HCT116 (cell line): Measurements from ENCODE around the gene SLC6A6. TPM values are rescaled to one million over a fixed set of nuclear protein-coding genes. Genes with fewer than 3 reads are reported as not detected.

Experiments used
- ATAC-seq: fragments of 200-7000 bp; cut with Tn5 transposase; 2 replicates; pipeline ENCODE4 v1.9.1; 2020; ENCODE audit warnings: mild to moderate bottlenecking, moderate library complexity
- BruUV-seq: library from RNA; stranded (reverse); fragments of 400-500 nt; replicated peaks from 2 replicates; lab custom pipeline; 2021; lab: Mats Ljungman, UMichigan
- CTCF ChIA-PET: fragments of 300-600 bp; sonication (Branson Sonifier 250); formaldehyde crosslinking; loops from one replicate; lab custom pipeline; 2021; ENCODE audit warnings: antibody characterized with exemption; lab: Charles Lee
- POLR2A ChIA-PET: fragments of 300-600, 350-600 bp; sonication (Branson Sonifier 250); formaldehyde crosslinking; loops from one replicate; lab custom pipeline; 2021; ENCODE audit warnings: antibody characterized with exemption; lab: Charles Lee
- RAD21 ChIA-PET, 2 experiments: fragments of 300-600 bp; sonication (Branson Sonifier 250); formaldehyde crosslinking; loops; one replicate each; lab custom pipeline; 2023; ENCODE audit warnings: low total read pairs in 2 of 2; ENCODE audit not compliant: uncharacterized antibody in 2 of 2, unreplicated experiment in 2 of 2, low non-redundant PET in 1 of 2; lab: Charles Lee
- DNase-seq: peaks from one replicate; pipeline ENCODE4 v3.0.0-alpha.2; 2010; ENCODE audit warnings: low read depth, low spot score
- H2AFZ ChIP-seq: fragments of 200-600 bp; shearing (Covaris generic), sonication (generic); 2 replicates; pipeline ENCODE4 v1.6.1; 2017; ENCODE audit warnings: low read depth, mixed run types, mixed read lengths, antibody characterized with exemption, low read length; ENCODE audit not compliant: poor library complexity, severe bottlenecking
- H3K27ac ChIP-seq: 2 replicates; pipeline ENCODE4 v1.5.1; 2012; ENCODE audit warnings: low read depth, low read length
- H3K27me3 ChIP-seq: fragments of 200-600 bp; sonication (generic); 2 replicates; pipeline ENCODE4 v1.6.1; 2016; ENCODE audit warnings: mixed run types, low read length, mixed read lengths; ENCODE audit not compliant: insufficient read depth
- H3K36me3 ChIP-seq, 2 experiments: fragments of 200-500 bp in 1 of 2; fragments of 200-600 bp in 1 of 2; sonication (Bioruptor generic) in 1 of 2; sonication (generic) in 1 of 2; 2 replicates each; pipeline versions ENCODE4 v1.5.1 to v1.6.1; 2014 to 2016; ENCODE audit warnings: low read length in 2 of 2, inconsistent platforms in 1 of 2, mixed read lengths in 1 of 2, mixed run types in 1 of 2; ENCODE audit not compliant: insufficient read depth in 2 of 2, control insufficient read depth in 1 of 2
- H3K4me1 ChIP-seq, 2 experiments: fragments of 200-600 bp in 1 of 2; sonication (generic) in 1 of 2; 2 replicates each; pipeline versions ENCODE4 v1.5.1 to v1.6.1; 2012 to 2017; ENCODE audit warnings: low read length in 2 of 2, inconsistent platforms in 1 of 2, mild to moderate bottlenecking in 1 of 2, mixed read lengths in 1 of 2, mixed run types in 1 of 2, moderate library complexity in 1 of 2; ENCODE audit not compliant: insufficient read depth in 2 of 2, control insufficient read depth in 1 of 2
- H3K4me2 ChIP-seq: fragments of 200-600 bp; sonication (generic); 2 replicates; pipeline ENCODE4 v1.6.1; 2017; ENCODE audit warnings: mixed run types, low read length, mixed read lengths
- H3K4me3 ChIP-seq, 2 experiments: fragments of 200-600 bp in 1 of 2; sonication (generic) in 1 of 2; replicated peaks in 1 of 2; 2 replicates each; pipeline ENCODE4 v1.5.1; 2011 to 2016; ENCODE audit warnings: low read length in 2 of 2, control low read depth in 1 of 2, low read depth in 1 of 2, mild to moderate bottlenecking in 1 of 2, mixed read lengths in 1 of 2, mixed run types in 1 of 2
- H3K79me2 ChIP-seq: fragments of 200-600 bp; sonication (generic); 2 replicates; pipeline ENCODE4 v1.6.1; 2017; ENCODE audit warnings: mild to moderate bottlenecking, mixed run types, low read length, moderate library complexity, mixed read lengths; ENCODE audit not compliant: insufficient read depth
- H3K9ac ChIP-seq: fragments of 200-600 bp; sonication (generic); 2 replicates; pipeline ENCODE4 v1.6.1; 2016; ENCODE audit warnings: low read length, mixed read lengths
- H3K9me2 ChIP-seq: fragments of 200-600 bp; sonication (generic), shearing (Covaris generic); 2 replicates; pipeline ENCODE4 v1.6.1; 2017; ENCODE audit warnings: mixed run types, mild to moderate bottlenecking, moderate library complexity; ENCODE audit not compliant: insufficient read depth
- H3K9me3 ChIP-seq, 2 experiments: fragments of 200-500 bp in 1 of 2; fragments of 200-600 bp in 1 of 2; sonication (Bioruptor generic) in 1 of 2; sonication (generic) in 1 of 2; 2 replicates each; pipeline ENCODE4 v1.6.1; 2014 to 2017; ENCODE audit warnings: low read length in 2 of 2, mixed read lengths in 2 of 2, inconsistent platforms in 1 of 2, low read depth in 1 of 2, mild to moderate bottlenecking in 1 of 2, mixed run types in 1 of 2, moderate library complexity in 1 of 2; ENCODE audit not compliant: control insufficient read depth in 1 of 2, insufficient read depth in 1 of 2
- H4K20me1 ChIP-seq: fragments of 200-600 bp; sonication (generic), shearing (Covaris generic); 2 replicates; pipeline ENCODE4 v1.6.1; 2017; ENCODE audit warnings: mixed run types, mild to moderate bottlenecking, moderate library complexity; ENCODE audit not compliant: insufficient read depth
- CEBPB ChIP-seq: IDR thresholded peaks from 2 replicates; pipeline ENCODE4 v1.6.1; 2012; ENCODE audit warnings: low read depth
- ELF1 ChIP-seq: IDR thresholded peaks from 2 replicates; pipeline ENCODE4 v1.6.1; 2012; ENCODE audit warnings: low read depth, borderline replicate concordance
- EZH2 ChIP-seq: fragments of 200-600 bp; sonication (generic); IDR thresholded peaks from 2 replicates; pipeline ENCODE4 v1.6.1; 2017; ENCODE audit warnings: antibody characterized with exemption, mixed run types
- EZH2phosphoT487 ChIP-seq: fragments of 200-600 bp; IDR thresholded peaks from 2 replicates; pipeline ENCODE4 v1.6.1; 2018; ENCODE audit warnings: antibody characterized with exemption, borderline replicate concordance
- POLR2AphosphoS5 ChIP-seq: IDR thresholded peaks from 2 replicates; pipeline ENCODE4 v1.6.1; 2011; ENCODE audit warnings: mild to moderate bottlenecking, low read depth, low read length, moderate library complexity
- RAD21 ChIP-seq: IDR thresholded peaks from 2 replicates; pipeline ENCODE4 v1.6.1; 2012; ENCODE audit warnings: low read depth, mild to moderate bottlenecking
- SIN3A ChIP-seq: IDR thresholded peaks from 2 replicates; pipeline ENCODE4 v1.6.1; 2012; ENCODE audit warnings: low read depth
- SP1 ChIP-seq: IDR thresholded peaks from 2 replicates; pipeline ENCODE4 v1.6.1; 2012; ENCODE audit warnings: low read depth
- SRF ChIP-seq: IDR thresholded peaks from 2 replicates; pipeline ENCODE4 v1.6.1; 2012; ENCODE audit warnings: low read depth
- TCF7L2 ChIP-seq: IDR thresholded peaks from 2 replicates; pipeline ENCODE4 v1.7.0; 2011; ENCODE audit warnings: borderline replicate concordance, inconsistent platforms; ENCODE audit not compliant: insufficient read depth, insufficient read length; ENCODE audit errors: extremely low read depth
- YY1 ChIP-seq: IDR thresholded peaks from 2 replicates; pipeline ENCODE4 v1.6.1; 2011; ENCODE audit warnings: low read length, low read depth, moderate library complexity, mild to moderate bottlenecking; ENCODE audit not compliant: insufficient replicate concordance; ENCODE audit errors: extremely low read depth
- ZFX ChIP-seq: fragments of 450-650 bp; IDR thresholded peaks from 2 replicates; pipeline ENCODE4 v1.6.1; 2017
- ZNF274 ChIP-seq: fragments of 200-500 bp; sonication (Bioruptor generic); IDR thresholded peaks from 2 replicates; pipeline ENCODE4 v1.6.1; 2014; ENCODE audit warnings: mild to moderate bottlenecking, low read depth, low read length, inconsistent platforms
- intact Hi-C: fragments of 100-400 bp; cut with micrococcal nuclease; formaldehyde crosslinking; loops from 2 replicates; pipeline ENCODE4 v1.10.0; 2022
- total RNA-seq: library from RNA; stranded (reverse); gene quantifications from one replicate; pipeline ENCODE4 v1.2.1, GENCODE V29; 2021; ENCODE audit not compliant: unreplicated experiment
- TF ChIP-seq, protein P1 (sequence below): IDR thresholded peaks from 2 replicates; pipeline ENCODE4 v1.6.1; 2012
- TF ChIP-seq, protein P2 (sequence below), 3 experiments: fragments of 200-600 bp in 1 of 3; sonication (generic) in 1 of 3; IDR thresholded peaks in 2 of 3; conservative IDR thresholded peaks in 1 of 3; 2 replicates each; pipeline ENCODE4 v1.5.1; 2012 to 2017; ENCODE audit warnings: low read depth in 2 of 3, low read length in 2 of 3, antibody characterized with exemption in 1 of 3, borderline replicate concordance in 1 of 3, control low read depth in 1 of 3, mild to moderate bottlenecking in 1 of 3, mixed read lengths in 1 of 3, mixed run types in 1 of 3, moderate library complexity in 1 of 3; ENCODE audit not compliant: insufficient read depth in 1 of 3
- TF ChIP-seq, protein P3 (sequence below): IDR thresholded peaks from 2 replicates; pipeline ENCODE4 v1.6.1; 2012; ENCODE audit warnings: low read depth
- TF ChIP-seq, protein P4 (sequence below): IDR thresholded peaks from 2 replicates; pipeline ENCODE4 v1.6.1; 2011; ENCODE audit warnings: mild to moderate bottlenecking, low read length, moderate library complexity; ENCODE audit not compliant: insufficient replicate concordance; ENCODE audit errors: extremely low read depth

The SLC6A6 gene
- total RNA-seq, 1 experiment from 2014 or later = 36.3 TPM

DNA sequence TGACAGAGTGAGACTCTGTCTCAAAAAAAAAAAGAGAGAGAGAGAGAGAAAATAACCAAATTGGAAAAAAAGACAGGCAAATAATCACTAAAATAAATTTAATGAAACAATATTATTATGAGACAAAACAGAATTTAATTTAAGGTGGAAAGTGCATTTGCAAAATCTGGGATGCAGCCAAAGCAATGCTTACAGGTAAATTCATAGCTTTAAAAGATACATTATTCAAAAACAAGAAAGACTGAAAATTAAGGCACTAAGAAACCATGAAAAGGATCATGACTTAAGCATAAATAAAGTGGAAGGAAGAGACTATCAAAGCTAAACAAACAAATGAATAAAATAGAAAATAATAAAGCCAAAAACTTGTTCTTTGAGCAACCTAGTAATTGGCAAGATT, 100.1 kb downstream of the SLC6A6 start:
- Histone ChIP-seq H3K9ac (no peak overlapping the region), H3K4me2 (no peak overlapping the region), H3K9me2 (no peaks in the 10 kb centered on the region), H4K20me1 (no peaks in the 10 kb centered on the region), H3K27ac (no peak overlapping the region), H3K27me3 (no peaks in the 10 kb centered on the region), H3K79me2 (no peaks in the 10 kb centered on the region), H3K9me3 (peaks cover 5 to 11% of the 10 kb centered on the region in 2 experiments; a peak in 1 of 4 replicates), H3K4me3 (no peak overlapping the region), H3K4me1 (no peaks in the 10 kb centered on the region), H3K36me3 (no peaks in the 10 kb centered on the region), H2AFZ (no peak overlapping the region)
- intact Hi-C loops = no loop called here
- BruUV-seq = no TSS peak
- no peak for ATAC-seq
- CTCF ChIA-PET = no interaction called here
- POLR2A ChIA-PET = no interaction called here
- TF ChIP-seq EZH2 (no peak), POLR2AphosphoS5 (no peak), CEBPB (no peak), ZFX (no peak), ELF1 (no peak), ZNF274 (no peak), TCF7L2 (no peak), YY1 (no peak), SRF (no peak), SIN3A (no peak), EZH2phosphoT487 (no peak), RAD21 (no peak), SP1 (no peak)
- TF ChIP-seq, protein P1, sequence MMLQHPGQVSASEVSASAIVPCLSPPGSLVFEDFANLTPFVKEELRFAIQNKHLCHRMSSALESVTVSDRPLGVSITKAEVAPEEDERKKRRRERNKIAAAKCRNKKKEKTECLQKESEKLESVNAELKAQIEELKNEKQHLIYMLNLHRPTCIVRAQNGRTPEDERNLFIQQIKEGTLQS = no peak
- TF ChIP-seq, protein P2, sequence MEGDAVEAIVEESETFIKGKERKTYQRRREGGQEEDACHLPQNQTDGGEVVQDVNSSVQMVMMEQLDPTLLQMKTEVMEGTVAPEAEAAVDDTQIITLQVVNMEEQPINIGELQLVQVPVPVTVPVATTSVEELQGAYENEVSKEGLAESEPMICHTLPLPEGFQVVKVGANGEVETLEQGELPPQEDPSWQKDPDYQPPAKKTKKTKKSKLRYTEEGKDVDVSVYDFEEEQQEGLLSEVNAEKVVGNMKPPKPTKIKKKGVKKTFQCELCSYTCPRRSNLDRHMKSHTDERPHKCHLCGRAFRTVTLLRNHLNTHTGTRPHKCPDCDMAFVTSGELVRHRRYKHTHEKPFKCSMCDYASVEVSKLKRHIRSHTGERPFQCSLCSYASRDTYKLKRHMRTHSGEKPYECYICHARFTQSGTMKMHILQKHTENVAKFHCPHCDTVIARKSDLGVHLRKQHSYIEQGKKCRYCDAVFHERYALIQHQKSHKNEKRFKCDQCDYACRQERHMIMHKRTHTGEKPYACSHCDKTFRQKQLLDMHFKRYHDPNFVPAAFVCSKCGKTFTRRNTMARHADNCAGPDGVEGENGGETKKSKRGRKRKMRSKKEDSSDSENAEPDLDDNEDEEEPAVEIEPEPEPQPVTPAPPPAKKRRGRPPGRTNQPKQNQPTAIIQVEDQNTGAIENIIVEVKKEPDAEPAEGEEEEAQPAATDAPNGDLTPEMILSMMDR (IDR thresholded peaks at IDR 0.05 in 2 of 3, conservative IDR thresholded peaks at IDR 0.05 in 1 of 3; ENCODE audit: borderline replicate concordance in 1 of 3, insufficient read depth in 1 of 3, low read depth in 2 of 3, low read length in 2 of 3) = no peak
- TF ChIP-seq, protein P3, sequence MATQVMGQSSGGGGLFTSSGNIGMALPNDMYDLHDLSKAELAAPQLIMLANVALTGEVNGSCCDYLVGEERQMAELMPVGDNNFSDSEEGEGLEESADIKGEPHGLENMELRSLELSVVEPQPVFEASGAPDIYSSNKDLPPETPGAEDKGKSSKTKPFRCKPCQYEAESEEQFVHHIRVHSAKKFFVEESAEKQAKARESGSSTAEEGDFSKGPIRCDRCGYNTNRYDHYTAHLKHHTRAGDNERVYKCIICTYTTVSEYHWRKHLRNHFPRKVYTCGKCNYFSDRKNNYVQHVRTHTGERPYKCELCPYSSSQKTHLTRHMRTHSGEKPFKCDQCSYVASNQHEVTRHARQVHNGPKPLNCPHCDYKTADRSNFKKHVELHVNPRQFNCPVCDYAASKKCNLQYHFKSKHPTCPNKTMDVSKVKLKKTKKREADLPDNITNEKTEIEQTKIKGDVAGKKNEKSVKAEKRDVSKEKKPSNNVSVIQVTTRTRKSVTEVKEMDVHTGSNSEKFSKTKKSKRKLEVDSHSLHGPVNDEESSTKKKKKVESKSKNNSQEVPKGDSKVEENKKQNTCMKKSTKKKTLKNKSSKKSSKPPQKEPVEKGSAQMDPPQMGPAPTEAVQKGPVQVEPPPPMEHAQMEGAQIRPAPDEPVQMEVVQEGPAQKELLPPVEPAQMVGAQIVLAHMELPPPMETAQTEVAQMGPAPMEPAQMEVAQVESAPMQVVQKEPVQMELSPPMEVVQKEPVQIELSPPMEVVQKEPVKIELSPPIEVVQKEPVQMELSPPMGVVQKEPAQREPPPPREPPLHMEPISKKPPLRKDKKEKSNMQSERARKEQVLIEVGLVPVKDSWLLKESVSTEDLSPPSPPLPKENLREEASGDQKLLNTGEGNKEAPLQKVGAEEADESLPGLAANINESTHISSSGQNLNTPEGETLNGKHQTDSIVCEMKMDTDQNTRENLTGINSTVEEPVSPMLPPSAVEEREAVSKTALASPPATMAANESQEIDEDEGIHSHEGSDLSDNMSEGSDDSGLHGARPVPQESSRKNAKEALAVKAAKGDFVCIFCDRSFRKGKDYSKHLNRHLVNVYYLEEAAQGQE = no peak
- TF ChIP-seq, protein P4, sequence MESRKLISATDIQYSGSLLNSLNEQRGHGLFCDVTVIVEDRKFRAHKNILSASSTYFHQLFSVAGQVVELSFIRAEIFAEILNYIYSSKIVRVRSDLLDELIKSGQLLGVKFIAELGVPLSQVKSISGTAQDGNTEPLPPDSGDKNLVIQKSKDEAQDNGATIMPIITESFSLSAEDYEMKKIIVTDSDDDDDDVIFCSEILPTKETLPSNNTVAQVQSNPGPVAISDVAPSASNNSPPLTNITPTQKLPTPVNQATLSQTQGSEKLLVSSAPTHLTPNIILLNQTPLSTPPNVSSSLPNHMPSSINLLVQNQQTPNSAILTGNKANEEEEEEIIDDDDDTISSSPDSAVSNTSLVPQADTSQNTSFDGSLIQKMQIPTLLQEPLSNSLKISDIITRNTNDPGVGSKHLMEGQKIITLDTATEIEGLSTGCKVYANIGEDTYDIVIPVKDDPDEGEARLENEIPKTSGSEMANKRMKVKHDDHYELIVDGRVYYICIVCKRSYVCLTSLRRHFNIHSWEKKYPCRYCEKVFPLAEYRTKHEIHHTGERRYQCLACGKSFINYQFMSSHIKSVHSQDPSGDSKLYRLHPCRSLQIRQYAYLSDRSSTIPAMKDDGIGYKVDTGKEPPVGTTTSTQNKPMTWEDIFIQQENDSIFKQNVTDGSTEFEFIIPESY = no peak
- RAD21 ChIA-PET = no interaction called here
- no peak for DNase-seq
